Tibial nerve (tissue), 4 donors: ENCODE measurements around the gene CPNE6. TPM values are rescaled to one million over a fixed set of nuclear protein-coding genes. Genes with fewer than 3 reads are reported as not detected.

Source experiments
- DNase-seq, 2 donors: peaks; one replicate each; pipeline ENCODE4 v3.0.0-alpha.2; 2019; ENCODE audit warnings: low spot score in 2 of 2
- H3K27ac ChIP-seq, 4 donors: fragments of 200-600 bp; sonication (generic) in 3 of 4; one replicate each; pipeline ENCODE4 v1.5.1; 2017 to 2019; ENCODE audit warnings: mild to moderate bottlenecking in 1 of 4
- H3K27me3 ChIP-seq, 2 donors: fragments of 200-600 bp; sonication (generic) in 1 of 2; one replicate each; pipeline versions ENCODE4 v1.5.1 to v1.6.0; 2017 to 2019
- H3K36me3 ChIP-seq, 3 donors: fragments of 200-600 bp; sonication (generic); one replicate each; pipeline ENCODE4 v1.5.1; 2018 to 2019
- H3K4me1 ChIP-seq, 4 donors: fragments of 200-600 bp; sonication (generic) in 3 of 4; one replicate each; pipeline ENCODE4 v1.5.1; 2017 to 2019
- H3K4me3 ChIP-seq, 4 donors: fragments of 200-600 bp; sonication (generic) in 3 of 4; one replicate each; pipeline ENCODE4 v1.5.1; 2017 to 2019; ENCODE audit warnings: mild to moderate bottlenecking in 1 of 4, moderate library complexity in 1 of 4
- H3K9me3 ChIP-seq, 4 donors: fragments of 200-600 bp; sonication (generic) in 3 of 4; one replicate each; pipeline ENCODE4 v1.5.1; 2017 to 2019
- EP300 ChIP-seq, 2 donors: sonication (generic); formaldehyde crosslinking; IDR thresholded peaks; one replicate each; pipeline ENCODE4 v1.6.1; 2017; ENCODE audit warnings: antibody characterized with exemption in 2 of 2, mild to moderate bottlenecking in 1 of 2
- POLR2A ChIP-seq, 2 donors: fragments of 450-650 bp; IDR thresholded peaks; one replicate each; pipeline ENCODE4 v1.6.1; 2017; ENCODE audit warnings: antibody characterized with exemption in 2 of 2, mild to moderate bottlenecking in 2 of 2, moderate library complexity in 2 of 2
- WGBS, 2 donors: methylation state at CpG; one replicate each; pipeline ENCODE4 v1.1.5; 2018; 5-methylcytosine and 5-hydroxymethylcytosine counted together
- total RNA-seq, 4 donors: library from RNA; depleted of rRNA; stranded (reverse); fragments of >200 nt; gene quantifications; one replicate each; pipeline ENCODE4 v1.1.0, GENCODE V29; 2016
- TF ChIP-seq, protein P1 (sequence below), 5 experiments: fragments of 200-600 bp in 3 of 5; fragments of 450-650 bp in 2 of 5; sonication (generic) in 3 of 5; IDR thresholded peaks; one replicate each; pipeline ENCODE4 v1.5.1; 2016 to 2019; ENCODE audit warnings: antibody characterized with exemption in 5 of 5, mild to moderate bottlenecking in 3 of 5, moderate library complexity in 2 of 5

The CPNE6 gene
- total RNA-seq, 4 donors from 2014 or later = not detected

DNA sequence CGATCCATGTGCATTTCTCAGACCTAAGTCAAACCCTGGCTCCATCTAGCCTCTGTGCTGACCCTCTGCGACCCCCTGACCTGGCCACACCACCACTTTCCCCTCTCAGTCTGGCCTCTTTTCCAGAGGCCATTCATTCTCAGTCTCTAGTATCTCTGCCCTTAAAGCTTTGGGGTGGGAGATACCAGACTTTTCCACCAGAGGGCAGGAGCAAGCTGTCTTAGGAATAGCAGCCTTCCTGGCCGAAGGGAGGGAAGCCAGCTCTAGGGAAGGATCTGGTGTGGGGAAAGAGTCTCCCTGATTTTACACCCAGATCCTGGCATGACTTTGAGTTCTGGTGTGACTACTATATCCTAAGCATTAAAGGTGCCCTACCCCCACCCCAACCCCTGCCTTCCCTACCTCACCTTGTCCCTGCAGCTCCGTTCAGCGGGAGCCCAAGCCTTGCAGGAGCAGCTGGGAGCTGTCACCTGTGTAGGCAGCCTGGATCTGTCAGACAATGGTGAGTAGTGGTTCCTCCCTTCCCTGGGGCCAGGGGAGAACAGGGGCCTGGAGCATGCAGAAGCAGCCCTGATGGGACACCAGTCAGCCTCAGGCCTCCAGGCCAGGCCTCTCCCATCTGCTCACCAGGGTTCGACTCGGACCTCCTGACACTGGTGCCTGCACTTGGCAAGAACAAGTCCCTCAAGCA, 13.0 kb upstream of the CPNE6 start:
- WGBS, 2 donors = 60 to 65% methylated on average over 7 of the region's 7 CpGs
- H3K4me3 ChIP-seq = no peak overlapping the region
- H3K4me1 ChIP-seq = peaks cover 0 to 3% (median 0%) of the 10 kb centered on the region in 4 donors
- no peak overlapping the region for H3K27ac ChIP-seq
- H3K36me3 ChIP-seq = no peaks in the 10 kb centered on the region
- H3K27me3 ChIP-seq = no peaks in the 10 kb centered on the region
- DNase-seq = peak; percentile 64 to 98
- peak in 1 of 2 donors; percentile 27 for TF ChIP-seq EP300 (IDR thresholded peaks at IDR 0.05)
- TF ChIP-seq, protein P1, sequence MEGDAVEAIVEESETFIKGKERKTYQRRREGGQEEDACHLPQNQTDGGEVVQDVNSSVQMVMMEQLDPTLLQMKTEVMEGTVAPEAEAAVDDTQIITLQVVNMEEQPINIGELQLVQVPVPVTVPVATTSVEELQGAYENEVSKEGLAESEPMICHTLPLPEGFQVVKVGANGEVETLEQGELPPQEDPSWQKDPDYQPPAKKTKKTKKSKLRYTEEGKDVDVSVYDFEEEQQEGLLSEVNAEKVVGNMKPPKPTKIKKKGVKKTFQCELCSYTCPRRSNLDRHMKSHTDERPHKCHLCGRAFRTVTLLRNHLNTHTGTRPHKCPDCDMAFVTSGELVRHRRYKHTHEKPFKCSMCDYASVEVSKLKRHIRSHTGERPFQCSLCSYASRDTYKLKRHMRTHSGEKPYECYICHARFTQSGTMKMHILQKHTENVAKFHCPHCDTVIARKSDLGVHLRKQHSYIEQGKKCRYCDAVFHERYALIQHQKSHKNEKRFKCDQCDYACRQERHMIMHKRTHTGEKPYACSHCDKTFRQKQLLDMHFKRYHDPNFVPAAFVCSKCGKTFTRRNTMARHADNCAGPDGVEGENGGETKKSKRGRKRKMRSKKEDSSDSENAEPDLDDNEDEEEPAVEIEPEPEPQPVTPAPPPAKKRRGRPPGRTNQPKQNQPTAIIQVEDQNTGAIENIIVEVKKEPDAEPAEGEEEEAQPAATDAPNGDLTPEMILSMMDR (IDR thresholded peaks at IDR 0.05) = peak; percentile 65 to 94 (median 86)
- no peak for TF ChIP-seq POLR2A (IDR thresholded peaks at IDR 0.05)
- H3K9me3 ChIP-seq = no peaks in the 10 kb centered on the region

DNA sequence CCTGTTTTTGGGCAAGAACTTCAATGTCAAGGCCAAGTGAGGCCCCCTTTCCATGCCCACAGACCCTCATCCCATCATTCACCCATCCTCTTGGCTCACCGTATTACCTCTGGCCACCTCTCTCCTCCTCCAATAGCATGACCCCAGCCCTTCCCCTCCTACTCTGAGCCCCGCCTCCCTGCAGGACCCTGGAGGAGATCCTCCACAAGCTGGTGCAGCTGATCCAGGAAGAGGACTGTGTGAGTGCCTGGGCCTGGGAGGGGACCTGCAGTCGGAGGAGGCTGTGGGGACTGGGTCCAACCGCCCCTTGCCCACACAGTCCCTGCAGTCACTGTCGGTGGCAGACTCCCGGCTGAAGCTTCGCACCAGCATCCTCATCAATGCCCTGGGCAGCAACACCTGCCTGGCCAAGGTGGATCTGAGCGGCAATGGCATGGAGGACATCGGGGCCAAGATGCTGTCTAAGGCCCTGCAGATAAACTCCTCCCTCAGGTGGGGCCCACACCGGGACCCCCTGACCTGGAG, 12.3 kb upstream of the CPNE6 start:
- Histone ChIP-seq H3K36me3 (no peaks in the 10 kb centered on the region), H3K27me3 (no peaks in the 10 kb centered on the region), H3K9me3 (no peaks in the 10 kb centered on the region), H3K4me1 (peaks cover 0 to 3% (median 0%) of the 10 kb centered on the region in 4 donors), H3K4me3 (no peak overlapping the region), H3K27ac (no peak overlapping the region)
- 81 to 90% methylated on average over 4 to 10 of the region's 10 CpGs for WGBS, 2 donors
- TF ChIP-seq EP300 (IDR thresholded peaks at IDR 0.05) = no peak
- TF ChIP-seq POLR2A (IDR thresholded peaks at IDR 0.05) = no peak
- TF ChIP-seq, protein P1 (IDR thresholded peaks at IDR 0.05) = no peak
- no peak for DNase-seq

DNA sequence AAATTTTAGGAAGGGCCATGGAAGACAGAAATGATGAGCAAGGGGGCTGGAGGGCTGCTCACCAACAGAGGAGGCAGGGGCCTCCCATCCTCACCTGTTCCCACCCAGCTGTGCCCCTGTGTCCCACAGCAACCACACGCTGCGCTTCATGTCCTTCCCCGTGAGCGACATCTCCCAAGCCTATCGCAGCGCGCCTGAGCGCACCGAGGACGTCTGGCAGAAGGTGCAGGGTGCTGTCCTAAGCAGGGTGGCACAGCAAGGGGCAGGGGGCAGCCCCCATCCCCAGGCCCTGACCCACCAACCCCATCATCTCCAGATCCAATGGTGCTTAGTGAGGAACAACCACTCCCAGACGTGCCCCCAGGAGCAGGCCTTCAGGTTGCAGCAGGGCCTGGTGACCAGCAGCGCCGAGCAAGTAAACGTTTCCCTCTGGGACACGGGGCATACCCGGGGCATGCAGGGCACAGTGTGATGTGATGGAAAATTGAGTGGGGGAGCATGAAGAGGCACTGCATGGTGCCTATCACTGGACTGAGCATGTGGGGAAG, 11.4 kb upstream of the CPNE6 start:
- Histone ChIP-seq H3K36me3 (no peaks in the 10 kb centered on the region), H3K27ac (no peak overlapping the region), H3K9me3 (no peaks in the 10 kb centered on the region), H3K4me1 (peaks cover 0 to 3% (median 0%) of the 10 kb centered on the region in 4 donors), H3K27me3 (no peaks in the 10 kb centered on the region), H3K4me3 (no peak overlapping the region)
- DNase-seq = no peak
- no peak for TF ChIP-seq EP300 (IDR thresholded peaks at IDR 0.05)
- no peak for TF ChIP-seq POLR2A (IDR thresholded peaks at IDR 0.05)
- TF ChIP-seq, protein P1 (IDR thresholded peaks at IDR 0.05) = no peak
- 80 to 90% methylated on average over 7 to 16 of the region's 16 CpGs for WGBS, 2 donors

- Histone ChIP-seq H3K36me3 (no peaks in the 10 kb centered on the region), H3K27me3 (no peaks in the 10 kb centered on the region), H3K4me3 (no peak overlapping the region), H3K4me1 (peaks cover 0 to 3% (median 0%) of the 10 kb centered on the region in 4 donors), H3K27ac (no peak overlapping the region), H3K9me3 (no peaks in the 10 kb centered on the region)
- DNase-seq = no peak
- 89 to 92% methylated on average over 10 of the region's 10 CpGs for WGBS, 2 donors
- TF ChIP-seq EP300 (IDR thresholded peaks at IDR 0.05) (no peak), POLR2A (IDR thresholded peaks at IDR 0.05) (no peak)
- TF ChIP-seq, protein P1 (IDR thresholded peaks at IDR 0.05) = no peak
These were observed 10.9 kb upstream of the CPNE6 start for GRCh38 chr14:24060443-24060842.
